CD1c-positive myeloid dendritic cell (primary cell): ENCODE data around the gene LCE2B.
A peak's percentile ranks its signal among the peaks of the same experiment; 100 is the strongest.
"Not testable (repeated sequence)": the region's sequence is repeated elsewhere in the genome, so short reads cannot be mapped to it uniquely, and the experiment has no call there.

Experiments
- DNase-seq: peaks from one replicate; pipeline ENCODE4 v3.0.0-alpha.2; 2016; ENCODE audit errors: extremely low spot score

LCE2B gene, protein sequence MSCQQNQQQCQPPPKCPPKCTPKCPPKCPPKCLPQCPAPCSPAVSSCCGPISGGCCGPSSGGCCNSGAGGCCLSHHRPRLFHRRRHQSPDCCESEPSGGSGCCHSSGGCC

DNA sequence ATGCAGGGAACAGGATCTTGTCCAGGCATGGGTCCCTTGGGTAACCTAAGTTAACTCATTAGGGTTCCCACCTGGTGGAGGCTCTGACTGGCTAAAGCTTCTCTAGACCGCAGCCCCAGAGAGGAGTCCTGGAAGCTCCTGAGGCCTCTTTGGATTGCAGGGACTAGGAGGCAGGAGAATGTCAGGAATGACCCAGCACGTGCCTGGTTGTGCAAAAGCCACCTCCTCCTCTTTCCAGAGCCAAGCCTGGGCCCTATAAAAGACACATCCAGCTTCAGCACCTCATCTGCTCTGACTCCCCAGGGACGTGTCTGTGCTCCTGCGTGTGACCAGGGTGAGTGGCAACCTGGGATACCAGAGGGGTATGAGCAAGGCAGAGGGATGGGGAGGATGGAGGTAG lies at the start of gene LCE2B:
LCE2B (plus strand) TSS at position 301 of the 400 bp plus-strand sequence. CDS start 721 bp downstream, outside the sequence.
- not testable (repeated sequence) for DNase-seq

DNA sequence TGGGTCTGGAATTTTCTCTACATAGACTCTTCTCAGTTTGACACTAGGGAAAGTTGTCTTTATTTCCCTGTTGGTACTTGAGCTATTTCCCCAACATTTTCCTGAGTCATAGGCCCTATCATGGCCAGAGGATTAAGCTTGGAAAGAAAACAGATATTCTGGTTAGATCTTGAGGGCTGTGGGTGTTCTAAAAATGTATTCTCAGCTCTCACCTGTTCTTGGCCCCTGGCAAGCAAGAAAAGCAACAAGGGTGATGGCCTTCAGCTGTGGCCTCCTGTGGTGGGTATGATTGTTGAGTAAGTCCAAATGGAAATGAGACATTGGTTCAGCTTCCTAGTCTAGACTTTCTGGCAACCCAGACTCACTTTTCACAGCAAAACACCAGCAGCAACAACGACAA lies 45.6 kb upstream of the LCE2B start:
- DNase-seq: no peak

DNA sequence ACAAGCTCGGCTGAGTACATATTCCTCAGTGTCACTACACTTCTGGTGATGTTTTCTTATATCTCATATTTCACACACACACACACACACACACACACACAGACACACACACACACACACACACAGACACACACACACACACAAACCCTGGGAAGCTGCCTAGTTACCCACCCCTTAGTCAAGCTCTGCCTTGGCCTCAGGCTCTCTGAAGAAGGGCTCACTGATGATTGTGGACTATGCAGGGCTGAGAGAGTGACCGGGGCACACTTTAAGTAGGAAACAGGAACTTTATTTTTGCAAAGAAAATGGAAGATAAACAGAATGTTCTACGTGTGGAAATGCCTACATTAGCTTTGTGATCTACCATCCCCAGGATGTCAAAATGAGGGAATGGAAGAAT lies 42.0 kb upstream of the LCE2B start:
- no peak for DNase-seq

DNA sequence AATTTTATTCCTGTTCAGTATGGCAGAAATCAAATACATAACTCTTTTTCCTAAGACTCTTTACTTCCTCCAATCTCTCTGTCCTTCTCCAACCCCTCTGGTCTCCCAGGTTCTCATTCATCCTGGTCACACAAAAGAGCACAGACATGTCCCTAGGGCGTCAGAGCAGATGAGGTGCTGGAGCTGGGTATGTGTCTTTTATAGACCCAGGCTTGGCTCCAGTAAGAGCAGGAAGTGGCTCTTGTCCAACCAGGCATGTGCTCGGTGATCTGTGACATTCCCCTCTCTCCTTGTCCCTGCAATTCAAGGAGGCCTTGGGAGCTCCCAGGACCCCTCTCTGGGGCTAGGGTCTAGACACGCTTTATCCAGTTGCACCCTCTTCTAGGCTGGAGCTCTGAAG lies 40.8 kb upstream of the LCE2B start:
- DNase-seq: no peak

DNA sequence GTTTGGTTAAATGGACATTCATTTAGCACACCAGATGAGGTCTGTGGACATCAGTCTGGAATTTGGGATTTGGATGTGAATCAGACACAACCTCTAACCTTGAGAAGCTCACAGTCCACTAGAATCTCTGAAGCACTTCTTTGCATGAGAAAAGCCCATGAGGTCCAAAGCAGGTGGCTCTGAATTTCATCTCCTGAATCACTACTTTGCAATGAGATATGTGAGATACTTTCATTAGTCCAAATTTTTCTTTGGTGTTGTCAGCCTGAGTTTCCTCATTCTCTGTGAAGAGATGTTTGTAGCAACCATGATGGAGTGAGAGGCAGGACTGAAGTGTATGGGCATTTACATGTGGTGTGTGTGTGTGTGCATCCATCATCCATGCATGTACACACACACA lies 39.3 kb upstream of the LCE2B start:
- no peak for DNase-seq

DNA sequence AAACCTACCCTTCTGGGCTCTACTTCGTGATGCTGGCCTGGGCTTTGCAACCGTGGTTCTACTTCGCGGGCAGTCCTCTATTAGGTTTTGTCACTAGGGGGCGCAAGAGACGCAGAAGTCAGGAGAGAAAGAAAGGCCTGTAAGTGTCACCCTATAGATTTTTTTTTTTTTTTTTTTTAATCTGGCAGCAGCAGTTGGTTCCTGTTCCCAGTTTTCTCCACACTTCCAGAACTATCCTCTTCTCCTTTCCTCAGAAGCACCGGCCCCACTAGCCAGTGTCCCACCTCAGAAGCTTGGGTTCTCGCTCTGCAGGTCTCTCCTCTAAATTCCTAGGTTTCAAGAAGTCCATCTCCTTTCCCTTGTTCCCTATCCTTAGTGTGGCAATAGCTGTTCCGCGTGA lies 31.8 kb upstream of the LCE2B start:
- DNase-seq: peak; percentile 59

DNA sequence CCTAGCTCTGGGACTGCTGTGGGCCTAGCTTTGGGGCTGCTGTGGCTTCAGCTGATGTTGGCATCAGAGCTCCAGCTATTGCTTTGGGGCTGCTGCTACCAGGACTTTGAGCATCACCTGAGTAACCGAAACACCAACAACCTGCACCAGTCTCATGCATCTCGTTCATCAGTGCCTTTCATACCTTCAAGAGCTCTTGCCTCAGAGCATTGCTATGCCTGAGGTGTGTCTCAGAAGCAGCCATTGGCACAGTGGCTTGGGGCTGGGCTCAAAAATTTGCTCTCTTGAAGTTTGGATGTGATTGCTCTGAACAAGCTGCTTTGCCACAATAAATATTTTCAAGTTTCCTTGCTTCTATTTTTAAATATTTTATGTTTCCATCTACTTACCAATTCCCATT lies 29.5 kb upstream of the LCE2B start:
- no peak for DNase-seq

DNA sequence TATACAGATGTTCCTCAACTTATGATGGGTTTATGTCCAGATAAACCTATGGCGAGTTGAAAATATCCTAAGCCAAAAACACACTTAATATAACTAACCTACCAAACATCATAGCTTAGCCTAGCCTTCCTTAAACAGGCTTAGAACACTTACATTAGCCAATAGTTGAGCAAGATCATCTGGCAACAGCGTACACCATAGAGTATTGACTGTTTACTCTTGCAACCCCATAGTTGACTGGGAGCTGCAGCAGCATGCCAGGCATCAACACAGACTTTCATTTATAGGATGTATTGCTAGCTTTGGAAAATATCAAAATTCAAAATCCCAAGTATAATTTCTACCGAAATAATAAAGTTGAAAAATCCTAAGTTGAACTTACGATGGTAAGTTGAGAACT lies 28.2 kb upstream of the LCE2B start:
- DNase-seq: no peak

DNA sequence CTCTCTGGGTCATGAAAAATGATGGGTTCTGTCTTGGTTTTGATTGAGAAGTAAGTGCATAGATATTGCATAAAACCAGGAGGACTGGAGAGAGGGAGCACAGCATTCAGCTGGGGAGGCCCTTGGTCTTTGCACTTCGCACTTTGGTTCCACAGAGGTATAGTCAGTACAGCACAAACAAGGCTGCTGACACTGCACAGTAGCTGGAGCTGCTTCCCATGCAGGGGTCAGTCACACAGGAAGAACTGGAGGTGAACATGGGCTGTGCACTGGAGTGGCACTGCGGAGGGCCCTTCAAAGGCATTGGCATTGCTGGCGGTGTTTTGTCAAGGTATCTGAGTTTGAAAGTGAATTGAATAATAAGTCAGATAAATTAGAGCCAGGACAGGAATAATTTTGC lies 27.3 kb upstream of the LCE2B start:
- no peak for DNase-seq

DNA sequence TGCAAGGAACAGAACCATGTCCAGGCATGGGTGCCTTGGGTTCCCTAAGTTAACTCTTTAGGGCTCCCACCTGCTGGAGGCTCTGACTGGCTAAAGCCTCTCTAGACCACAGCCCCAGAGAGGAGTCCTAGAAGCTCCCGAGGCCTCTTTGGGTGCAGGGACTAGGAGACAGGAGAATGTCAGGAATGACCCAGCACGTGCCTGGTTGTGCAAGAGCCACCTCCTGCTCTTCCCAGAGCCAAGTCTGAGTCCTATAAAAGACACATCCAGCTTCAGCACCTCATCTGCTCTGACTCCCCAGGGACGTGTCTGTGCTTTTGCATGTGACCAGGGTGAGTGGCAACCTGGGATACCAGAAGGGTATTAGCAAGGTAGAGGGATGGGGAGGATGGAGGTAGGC lies 22.8 kb upstream of the LCE2B start, which contains the start of gene LCE2D:
LCE2D (plus strand) TSS at position 283 of the 400 bp plus-strand sequence. CDS start 726 bp downstream, outside the sequence.
- DNase-seq: no peak

DNA sequence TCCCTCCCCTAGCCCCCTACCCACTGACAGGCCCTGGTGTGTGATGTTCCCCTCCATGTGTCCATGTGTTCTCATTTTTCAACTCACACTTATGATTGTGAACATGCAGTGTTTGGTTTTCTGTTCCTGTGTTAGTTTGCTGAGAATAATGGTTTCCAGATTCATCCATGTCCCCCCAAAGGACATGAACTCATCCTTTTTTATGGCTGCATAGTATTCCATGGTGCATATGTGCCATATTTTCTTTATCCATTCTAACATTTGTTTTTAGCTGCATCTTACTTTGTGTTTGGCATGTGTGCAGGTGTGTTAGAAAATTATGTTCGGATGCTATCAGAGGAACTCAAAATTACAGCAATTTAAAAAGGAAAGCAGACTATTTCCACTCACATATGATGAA lies 19.8 kb upstream of the LCE2B start:
- not testable (repeated sequence) for DNase-seq

DNA sequence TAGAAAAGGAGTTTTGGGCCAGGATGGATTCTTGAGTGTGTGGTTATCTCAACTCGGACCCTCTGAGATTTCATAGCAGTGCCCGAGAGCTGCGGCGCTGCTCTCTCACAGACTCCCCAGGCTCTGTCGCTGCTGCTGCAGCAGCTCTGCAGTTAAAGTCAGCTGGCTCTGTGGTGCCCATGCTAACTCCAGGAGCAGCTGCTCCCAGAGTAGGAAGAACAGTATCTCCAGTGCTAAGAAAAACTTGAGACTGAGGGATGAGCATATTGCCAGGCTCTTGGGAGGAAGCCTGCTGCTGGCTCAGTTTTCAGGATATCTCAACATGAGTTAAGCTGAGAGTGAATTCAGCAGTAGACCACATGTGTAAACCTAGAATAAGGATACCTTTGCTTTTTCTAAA lies 18.3 kb upstream of the LCE2B start:
- no peak for DNase-seq

DNA sequence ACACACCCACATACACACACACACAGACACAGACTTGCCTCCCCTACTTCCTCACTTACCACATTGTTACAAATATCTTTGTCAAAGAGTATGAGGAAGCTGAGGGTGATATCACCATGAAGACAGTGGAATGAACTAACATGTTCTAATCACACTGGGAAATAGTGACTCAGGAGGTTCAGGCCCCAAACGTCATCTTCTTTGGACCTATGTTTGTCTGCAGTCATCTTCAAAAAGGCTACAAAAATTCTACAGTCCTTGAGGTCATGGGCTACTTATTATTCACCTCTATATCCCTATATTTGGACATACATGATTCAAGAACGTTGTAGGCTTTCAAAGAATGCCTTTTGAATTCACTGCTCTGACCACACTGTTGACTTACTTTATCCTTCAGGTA lies 12.9 kb upstream of the LCE2B start:
- DNase-seq: no peak

DNA sequence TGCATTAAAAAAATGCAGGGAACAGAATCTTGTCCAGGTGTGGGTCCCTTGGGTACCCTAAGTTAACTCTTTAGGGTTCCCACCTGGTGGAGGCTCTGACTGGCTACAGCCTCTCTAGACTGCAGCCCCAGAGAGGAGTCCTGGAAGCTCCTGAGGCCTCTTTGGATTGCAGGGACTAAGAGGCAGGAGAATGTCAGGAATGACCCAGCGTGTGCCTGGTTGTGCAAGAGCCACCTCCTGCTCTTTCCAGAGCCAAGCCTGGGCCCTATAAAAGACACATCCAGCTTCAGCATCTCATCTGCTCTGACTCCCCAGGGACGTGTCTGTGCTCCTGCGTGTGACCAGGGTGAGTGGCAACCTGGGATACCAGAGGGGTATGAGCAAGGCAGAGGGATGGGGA lies 10.9 kb upstream of the LCE2B start, which contains the start of gene LCE2C:
LCE2C (plus strand) TSS at position 297 of the 400 bp plus-strand sequence. CDS start 737 bp downstream, outside the sequence.
- DNase-seq: not testable (repeated sequence)

DNA sequence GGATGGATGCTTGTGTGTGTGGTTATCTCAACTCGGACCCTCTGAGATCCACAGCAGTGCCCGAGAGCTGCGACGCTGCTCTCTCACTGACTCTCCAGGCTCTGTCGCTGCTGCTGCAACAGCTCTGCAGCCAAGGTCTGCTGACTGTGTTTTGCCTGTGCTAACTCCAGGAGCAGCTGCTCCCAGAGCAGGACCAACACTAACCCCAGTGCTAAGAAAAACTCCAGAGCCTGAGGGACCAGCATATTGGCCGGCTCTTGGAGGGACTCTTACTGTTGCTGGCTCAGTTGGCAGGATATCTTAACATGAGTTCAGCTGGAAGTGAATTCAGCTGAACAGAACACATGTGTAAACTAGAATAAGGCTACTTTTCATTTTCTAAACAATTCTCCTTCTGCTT lies 6.5 kb upstream of the LCE2B start:
- DNase-seq: no peak

DNA sequence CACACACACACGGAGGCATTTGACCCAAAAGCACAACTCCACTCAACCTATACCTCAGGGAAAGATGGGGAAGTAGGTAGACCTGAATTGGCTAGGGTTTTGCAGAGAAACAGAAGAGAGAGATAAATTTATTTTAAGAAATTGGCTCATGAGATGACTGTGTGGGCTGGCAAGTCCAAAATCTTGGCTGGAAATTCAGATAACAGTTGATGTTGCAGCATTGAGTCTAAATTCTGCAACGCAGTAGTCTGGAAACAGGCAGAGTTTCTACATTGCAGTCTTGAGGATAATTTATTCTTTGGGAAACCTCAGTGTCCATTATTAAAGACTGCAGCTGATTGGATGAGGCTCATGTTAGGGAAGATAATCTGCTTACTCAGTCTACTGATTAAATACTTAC lies 4.3 kb upstream of the LCE2B start:
- DNase-seq: no peak

DNA sequence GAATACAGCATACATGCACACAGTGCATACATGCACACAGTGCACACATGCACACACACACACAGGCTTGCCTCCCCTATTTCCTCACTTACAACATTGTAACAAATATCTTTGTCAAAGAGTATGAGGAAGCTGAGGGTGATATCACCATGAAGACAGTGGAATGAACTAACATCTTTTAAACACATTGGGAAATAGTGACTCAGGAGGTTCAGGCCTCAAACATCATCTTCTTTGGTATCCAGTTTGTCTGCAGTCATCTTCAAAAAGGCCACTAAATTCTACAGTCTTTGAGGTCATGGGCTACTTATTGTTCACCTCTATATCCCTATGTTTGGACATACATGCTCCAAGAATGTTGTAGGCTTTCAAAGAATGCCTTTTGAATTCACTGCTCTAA lies 2.1 kb upstream of the LCE2B start:
- no peak for DNase-seq

DNA sequence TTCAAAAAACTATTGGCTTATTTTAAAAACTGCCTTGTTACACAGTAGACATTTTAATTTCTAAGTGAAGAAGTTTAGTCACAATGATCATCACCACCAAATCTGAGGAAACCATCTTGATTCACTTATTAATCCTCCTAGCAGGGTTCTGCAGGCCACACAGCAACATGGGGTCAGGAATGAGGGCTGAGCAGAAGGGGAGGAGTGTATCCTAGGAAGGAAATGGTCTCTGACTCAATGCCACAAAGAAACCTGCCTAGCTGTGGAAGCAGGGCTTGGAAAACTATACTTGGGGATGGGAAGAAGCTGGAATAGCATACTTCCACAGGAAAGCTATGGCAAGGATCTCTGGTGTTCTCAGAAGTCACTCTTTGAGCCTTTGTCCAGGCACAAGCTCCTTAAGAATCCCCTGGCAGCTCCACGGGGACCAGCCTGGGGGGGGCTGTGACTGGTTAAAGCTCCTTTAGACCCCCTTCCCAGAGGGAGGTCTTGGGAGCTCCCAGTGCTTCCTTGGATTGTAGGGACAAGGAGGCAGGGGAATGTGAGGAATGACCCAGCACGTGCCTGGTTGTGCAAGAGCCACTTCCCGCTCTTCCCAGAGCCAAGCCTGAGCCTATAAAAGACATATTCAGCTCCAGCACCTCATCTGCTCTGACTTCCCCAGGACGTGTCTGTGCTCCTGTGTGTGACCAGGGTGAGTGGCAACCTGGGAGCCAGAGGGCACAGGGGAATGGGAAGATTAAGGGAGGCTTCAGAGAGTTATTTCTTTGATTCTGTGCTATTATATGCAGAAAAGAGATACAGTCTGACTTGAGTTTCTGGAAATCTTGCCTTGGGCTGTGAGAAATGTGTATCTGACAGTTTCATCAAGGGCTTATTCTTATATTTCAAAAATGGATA lies 12.0 kb downstream of the LCE2B start, which contains the start of gene LCE2A:
LCE2A (plus strand) TSS at position 645 of the 900 bp plus-strand sequence. CDS start 557 bp downstream, outside the sequence.
- no peak for DNase-seq

DNA sequence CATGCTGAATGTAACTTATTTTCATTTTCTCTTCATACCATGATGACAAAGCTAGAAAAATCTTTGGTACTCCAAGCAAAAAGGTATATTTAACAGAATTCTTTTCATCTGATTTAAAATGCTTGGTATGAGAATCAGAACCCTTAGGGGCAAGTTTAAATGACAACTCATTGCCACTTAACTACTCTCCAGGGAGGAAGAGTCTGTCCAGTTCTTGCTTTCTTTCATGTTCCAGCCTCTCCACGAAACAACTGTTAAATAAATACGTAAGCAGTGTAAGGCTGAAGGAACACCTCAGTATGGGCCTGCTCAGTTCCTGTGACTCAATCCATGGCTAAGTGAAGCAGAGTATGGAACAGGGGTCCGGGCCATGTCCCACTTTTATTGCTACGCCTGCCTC lies 13.8 kb downstream of the LCE2B start:
- no peak for DNase-seq

DNA sequence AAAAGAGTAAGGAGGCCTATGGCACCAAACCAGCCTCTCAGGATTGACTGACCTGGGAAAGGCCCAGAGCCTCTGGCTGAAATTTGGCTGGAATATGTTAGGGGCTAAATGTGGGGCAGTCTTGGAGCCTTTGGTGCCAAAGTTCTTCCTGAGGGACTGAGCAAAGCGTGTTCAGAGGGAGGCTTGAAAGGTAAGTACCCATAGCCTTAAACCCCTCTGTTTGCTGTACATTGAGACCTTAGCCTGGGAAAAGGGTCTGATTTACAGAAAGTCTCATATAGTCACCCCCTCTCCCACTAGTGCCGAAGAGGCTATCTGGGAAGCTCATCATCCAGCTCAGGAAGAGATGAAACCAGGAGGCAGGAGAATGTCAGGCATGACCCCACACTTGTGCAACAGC lies 21.9 kb downstream of the LCE2B start, which contains the start of gene LCE4A:
LCE4A (plus strand) TSS at position 301 of the 400 bp plus-strand sequence. CDS start 916 bp downstream, outside the sequence.
- DNase-seq: no peak

DNA sequence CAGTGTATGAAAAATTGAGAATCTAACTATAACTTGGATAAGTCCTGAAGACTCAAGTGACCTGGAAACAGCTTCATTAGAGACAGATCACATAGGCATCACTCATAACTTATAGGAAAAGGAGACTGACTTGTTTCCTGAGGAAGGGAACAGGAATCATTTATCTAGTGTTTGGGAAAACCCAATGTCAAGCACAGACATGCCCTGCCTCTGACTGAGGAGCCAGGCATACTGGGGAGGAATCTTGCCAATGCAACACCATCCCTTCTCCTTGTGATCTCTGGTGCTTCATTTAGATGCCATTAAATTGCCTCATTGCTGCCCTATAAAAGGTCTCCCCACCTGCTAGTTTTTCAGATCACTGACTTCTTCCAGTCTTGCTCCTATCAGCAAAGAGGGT lies 32.3 kb downstream of the LCE2B start:
- DNase-seq: no peak

DNA sequence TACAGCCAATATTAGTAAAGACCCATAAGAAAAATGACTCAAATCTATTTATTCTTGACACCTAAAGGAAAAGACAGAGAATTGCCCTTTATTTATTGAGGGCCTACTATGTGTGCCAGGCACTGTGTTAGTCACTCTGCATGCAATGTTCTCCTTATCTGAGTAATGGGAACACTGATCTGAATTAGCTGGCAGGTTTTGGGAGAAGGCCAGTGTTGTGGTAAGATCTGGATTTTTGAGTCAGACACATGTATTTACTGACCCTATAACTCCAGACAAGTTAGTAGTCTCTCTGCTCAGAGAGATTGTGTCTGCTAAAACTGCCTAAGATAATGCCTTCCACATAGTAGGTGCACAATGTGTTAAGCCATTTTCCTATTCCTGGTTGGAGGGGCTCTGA lies 39.3 kb downstream of the LCE2B start:
- DNase-seq: no peak

DNA sequence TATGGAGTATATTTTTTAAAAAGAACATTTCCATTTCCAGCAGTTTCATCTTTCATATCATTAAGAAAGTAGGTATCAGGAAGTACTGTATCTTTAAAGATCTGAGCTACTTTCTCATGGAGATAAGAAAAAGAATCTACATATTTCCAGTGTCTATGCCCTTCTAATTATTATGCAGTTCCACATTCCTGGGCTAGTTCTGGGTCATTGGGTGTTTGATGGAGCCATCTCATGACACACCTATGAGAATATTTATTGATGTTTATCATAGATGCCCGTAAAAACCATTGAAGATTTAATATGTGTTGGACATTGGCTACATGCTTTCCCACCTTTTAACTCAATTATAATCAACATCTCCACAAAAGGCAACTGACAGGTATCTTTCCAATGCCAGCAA lies 43.1 kb downstream of the LCE2B start:
- no peak for DNase-seq
